ENCODE data around the gene ENO4.

ENO4 gene

GRCh38 chr10:116919164-116919563 is 69.9 kb downstream of the ENO4 start:
- no peak for DNase-seq

GRCh38 chr10:116919706-116920105 is 70.4 kb downstream of the ENO4 start:
- DNase-seq: no peak

GRCh38 chr10:116925056-116925455 is 75.8 kb downstream of the ENO4 start:
- DNase-seq: no peak

- DNase-seq: no peak
Observed at GRCh38 chr10:116926426-116926825, 77.1 kb downstream of the ENO4 start.

- no peak for DNase-seq
Observed at GRCh38 chr10:116931806-116932205, 82.5 kb downstream of the ENO4 start.

Measured in 8988T (cell line).